Suppressor macrophage treated with lipopolysaccharide for 1 hour (primary cell): Measurements from ENCODE around the gene LGR6.

Experiments
- DNase-seq, 3 donors: peaks; one replicate each; pipeline ENCODE4 v3.0.0-alpha.2; 2020 to 2022

The LGR6 gene

DNA sequence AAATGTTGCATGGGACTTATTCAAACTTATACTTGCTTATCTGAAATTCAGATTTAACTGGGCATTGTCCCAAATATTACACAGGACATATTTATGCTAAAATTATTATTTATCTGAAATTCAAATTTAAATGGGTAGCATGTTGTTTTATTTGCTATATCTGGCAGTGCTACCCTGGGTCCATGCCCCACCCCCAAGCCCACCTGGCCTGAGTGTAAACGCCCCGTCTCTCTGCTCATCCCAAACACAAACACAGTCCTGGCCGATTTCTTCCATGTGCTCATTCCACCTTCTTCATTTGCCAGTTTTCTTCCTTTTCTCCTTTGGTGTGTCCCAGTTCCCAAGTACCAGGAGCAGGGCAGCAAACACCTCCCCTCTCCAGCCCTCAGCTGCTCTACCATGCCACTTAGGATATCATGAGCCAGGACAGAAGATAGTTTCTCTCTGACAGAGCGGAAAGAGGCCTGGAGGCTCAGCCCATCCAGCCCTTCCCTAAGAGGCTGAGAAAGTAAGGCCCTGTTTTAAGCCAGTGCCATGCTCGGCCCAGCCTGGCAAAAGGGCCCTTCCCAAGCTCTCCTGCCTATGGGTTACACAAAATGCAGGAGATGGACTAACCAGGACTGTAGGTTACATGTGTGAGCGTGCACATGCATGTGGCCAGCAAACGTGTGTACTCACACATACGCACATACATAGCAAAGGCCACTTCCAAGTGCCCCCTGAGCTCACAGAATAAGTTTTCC lies 78.7 kb downstream of the LGR6 start:
- DNase-seq: no peak

DNA sequence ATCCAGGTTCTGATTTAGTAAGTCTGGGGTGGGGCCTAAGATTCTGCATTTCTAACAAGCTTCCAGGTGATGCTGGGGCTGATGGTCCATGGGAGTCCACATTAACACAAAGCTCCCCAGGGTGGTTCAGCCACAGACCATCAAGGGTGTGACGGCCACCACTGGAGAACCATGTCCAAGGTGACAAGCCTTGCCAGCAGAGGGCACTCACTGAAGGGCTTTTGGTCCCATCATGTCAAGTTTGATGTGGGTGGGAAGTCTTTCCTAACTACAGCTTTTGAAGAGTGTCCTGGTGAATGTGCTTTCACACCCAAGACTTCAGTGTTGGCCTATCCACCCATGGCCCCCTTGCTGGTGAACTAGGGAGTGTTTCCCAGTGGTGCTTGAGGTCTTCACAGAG lies 81.0 kb downstream of the LGR6 start:
- peak; percentile 62 to 76 (median 69) for DNase-seq

DNA sequence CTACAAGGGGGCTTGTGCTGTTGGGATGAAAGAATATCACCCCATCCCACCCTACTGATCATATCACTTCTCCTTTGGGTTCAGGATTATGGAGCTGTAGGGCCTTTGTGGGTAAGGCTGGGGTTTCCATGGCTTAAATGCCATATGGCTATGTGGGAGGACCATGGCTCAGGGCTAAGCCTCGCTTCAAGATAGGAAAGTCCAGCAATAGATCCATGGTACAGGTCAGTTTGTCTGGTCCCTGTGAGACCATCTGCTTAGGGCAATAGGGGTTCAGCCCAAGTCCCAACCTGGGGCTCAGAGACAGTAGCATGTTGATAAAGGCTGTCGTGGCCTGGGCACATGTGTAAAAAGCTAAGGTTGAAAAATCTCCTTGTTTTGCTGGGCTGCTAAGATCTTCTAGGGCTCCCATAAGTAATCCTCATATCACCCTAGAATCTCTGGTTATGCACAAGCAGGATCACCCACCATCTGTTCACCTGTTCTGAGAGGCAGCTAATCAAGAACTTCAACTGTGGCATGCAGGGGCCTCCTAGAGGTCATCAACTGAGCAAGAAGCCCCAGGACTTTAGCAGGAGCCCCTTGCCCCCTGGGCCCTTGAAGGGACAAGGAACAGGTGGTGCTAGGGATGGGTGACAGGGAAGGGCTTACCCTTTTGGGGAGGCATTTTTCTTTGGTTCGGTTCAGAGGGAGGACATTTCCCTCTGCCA lies 81.6 kb downstream of the LGR6 start:
- DNase-seq: no peak

GRCh38 chr1:202276081-202276715 lies 82.6 kb downstream of the LGR6 start:
- DNase-seq: no peak

DNA sequence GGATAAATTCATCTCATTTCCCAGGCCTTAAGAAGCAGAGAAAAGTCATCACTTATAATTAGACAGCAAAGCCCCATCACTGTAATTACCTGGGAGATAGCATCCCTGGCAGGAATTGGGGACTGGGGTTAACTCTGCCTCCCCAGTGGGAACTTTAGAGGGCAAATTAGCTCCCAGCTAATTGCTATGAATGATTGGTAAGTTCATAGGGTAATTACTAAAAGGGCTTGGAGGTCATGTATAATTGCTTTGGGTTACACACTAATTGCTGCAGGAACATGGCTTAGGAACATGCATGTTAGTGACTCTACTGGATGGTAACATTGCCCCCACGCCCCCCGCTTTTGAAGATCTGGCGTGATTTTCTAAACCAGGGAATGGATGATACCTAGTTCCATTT lies 83.3 kb downstream of the LGR6 start:
- DNase-seq: no peak

GRCh38 chr1:202278751-202279150 lies 85.2 kb downstream of the LGR6 start:
- no peak for DNase-seq

GRCh38 chr1:202279806-202280205 lies 86.2 kb downstream of the LGR6 start:
- no peak for DNase-seq

DNA sequence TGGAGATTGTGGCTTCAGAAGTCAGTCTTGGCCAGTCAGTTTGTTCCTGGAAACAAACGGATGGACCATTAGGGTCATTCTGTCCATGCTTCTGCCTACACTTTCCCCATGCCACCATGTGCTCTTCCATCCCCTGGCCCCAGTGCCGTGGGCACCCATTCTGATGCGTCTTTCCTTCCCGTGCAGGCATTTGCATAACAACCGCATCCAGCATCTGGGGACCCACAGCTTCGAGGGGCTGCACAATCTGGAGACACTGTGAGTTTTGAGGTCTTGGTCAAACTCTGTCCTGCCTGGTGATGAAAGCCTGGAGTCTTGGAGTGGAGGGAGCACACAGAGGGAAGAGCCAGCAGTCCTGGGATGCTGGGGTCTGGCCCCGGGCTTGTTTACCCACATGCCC lies 87.0 kb downstream of the LGR6 start:
- DNase-seq: no peak

GRCh38 chr1:202281316-202282024 lies 87.9 kb downstream of the LGR6 start:
- DNase-seq: no peak

DNA sequence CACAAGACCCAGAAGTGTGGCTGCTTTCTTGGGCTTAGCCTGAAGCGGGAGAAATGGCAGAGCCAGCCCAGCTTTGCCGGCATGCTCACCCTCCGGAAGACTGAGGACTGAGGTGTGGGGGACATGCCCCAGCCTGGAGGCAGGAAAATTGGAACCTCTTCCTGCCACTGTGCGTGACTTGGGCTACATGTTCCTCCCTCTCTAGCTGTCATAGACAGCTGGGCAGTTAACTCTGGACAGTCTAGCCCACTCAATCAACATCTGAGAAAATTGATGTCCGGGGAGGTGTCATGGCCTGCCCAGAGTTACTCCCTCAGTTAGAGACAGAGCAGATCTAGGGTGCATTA lies 88.4 kb downstream of the LGR6 start:
- no peak for DNase-seq

DNA sequence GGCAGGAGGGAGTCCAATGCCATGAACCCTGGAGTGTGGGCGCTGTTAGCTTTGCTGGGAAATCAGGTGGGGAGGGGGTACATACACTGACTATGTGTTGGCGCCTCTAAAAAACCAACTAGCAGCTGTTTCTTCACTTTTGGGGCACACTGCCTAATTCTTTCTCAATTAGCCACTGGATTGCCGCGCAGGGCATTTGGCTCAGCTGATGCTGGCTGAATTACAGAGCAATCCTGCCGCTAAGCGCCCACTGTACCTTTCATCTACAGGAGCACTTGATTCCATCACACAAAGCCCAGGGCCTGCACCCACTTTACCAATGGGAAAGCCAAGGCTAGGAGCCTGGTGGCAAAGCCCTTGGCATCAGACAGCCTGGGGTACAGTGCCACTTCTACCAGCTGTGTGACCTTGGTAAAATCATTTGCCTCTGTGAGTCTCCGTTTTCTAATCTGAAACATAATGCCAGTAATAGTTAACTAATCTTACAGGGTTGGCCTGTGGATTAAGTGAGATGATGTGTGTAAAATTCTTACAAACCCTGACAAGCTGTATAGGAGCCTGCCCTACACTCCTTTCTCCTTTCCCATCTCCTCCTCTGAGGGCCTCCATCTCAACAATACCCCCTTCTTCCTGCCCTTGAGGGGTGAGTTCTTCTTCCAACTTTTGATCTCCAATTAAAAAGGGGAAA lies 89.1 kb downstream of the LGR6 start:
- DNase-seq: no peak

DNA sequence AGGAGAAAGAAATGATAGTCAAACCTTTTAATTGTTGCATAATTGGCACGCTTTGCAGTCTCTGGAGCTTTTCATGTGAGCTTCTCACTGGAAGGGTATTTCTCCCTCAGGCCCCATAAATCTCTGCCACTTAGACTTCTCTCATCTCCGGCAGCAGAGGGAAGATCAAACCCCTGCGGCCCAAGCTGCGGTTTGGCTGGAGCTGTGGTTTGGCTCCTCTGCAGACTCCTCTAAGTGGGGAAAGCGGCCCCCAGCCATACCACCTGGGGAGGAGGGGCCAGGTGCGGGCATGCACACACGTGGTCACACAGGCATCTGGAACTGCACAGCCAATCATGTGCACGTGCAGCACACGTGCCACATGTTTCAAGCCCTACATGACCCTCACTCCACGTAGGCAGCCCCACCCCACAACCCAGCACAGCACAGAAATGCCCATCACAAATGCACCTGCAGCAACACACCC lies 89.8 kb downstream of the LGR6 start:
- no peak for DNase-seq

DNA sequence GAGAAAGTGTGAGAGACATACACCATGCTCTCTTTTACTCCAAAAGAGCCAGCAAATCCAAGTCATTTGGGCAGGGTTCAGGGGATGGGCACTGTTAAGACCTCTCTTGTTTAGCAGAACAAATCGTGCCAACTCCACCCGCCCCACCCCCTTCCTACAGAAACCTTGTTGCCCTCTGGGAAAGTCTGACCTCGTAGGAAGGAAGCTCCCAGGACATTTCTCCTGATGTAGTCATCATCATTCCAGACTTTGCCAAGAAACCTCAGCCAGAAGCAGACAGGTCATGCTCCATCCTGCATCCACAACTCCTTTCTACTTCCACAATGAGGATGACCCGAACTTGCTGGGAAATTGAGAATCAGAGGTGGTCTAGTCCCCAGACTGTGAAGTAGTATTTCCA lies 90.4 kb downstream of the LGR6 start:
- DNase-seq: no peak

GRCh38 chr1:202285908-202286307 lies 92.3 kb downstream of the LGR6 start:
- no peak for DNase-seq

GRCh38 chr1:202286622-202287097 lies 93.1 kb downstream of the LGR6 start:
- DNase-seq: no peak

GRCh38 chr1:202287196-202287595 lies 93.6 kb downstream of the LGR6 start:
- no peak for DNase-seq

DNA sequence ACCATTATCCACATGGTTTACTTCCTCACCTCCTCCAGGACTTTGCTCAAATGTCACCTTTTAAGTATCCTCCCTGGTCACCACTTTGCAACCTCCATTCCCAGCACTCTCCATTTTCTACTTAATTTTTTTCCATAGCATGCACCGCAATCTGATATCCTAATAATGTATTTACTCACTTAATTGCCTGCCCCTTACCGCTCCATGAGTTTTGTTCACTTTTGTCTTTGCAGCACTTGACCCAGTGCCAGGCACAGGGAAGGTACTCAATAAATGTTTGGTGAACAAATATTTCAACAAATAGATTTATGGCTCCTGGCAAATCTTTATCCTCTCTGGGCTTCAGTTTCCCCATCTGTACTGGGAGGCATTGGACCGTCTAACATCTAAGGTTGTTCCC lies 94.6 kb downstream of the LGR6 start:
- no peak for DNase-seq

DNA sequence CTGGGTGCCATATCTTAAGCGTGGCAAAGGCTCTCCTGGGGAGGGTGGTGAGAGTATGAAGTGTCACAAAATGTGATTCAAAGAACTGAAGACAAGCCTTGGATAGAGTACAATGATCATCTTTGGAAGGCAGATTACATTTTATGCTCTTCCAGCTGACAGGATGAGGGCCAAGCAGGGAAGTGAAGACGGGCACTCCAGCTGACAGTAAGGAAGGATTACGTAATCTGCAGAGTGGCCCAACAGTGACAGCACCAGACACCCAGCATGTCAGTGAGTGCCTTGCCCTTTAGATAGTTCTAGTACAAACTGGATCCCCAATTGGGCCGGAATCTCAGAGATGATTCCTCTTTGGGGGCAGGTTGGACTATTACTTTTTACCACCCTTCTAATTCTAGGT lies 95.4 kb downstream of the LGR6 start:
- DNase-seq: peak in 2 of 3 donors; percentile 56 to 65

- DNase-seq: no peak
Observed at GRCh38 chr1:202291001-202291400, 97.4 kb downstream of the LGR6 start.

DNA sequence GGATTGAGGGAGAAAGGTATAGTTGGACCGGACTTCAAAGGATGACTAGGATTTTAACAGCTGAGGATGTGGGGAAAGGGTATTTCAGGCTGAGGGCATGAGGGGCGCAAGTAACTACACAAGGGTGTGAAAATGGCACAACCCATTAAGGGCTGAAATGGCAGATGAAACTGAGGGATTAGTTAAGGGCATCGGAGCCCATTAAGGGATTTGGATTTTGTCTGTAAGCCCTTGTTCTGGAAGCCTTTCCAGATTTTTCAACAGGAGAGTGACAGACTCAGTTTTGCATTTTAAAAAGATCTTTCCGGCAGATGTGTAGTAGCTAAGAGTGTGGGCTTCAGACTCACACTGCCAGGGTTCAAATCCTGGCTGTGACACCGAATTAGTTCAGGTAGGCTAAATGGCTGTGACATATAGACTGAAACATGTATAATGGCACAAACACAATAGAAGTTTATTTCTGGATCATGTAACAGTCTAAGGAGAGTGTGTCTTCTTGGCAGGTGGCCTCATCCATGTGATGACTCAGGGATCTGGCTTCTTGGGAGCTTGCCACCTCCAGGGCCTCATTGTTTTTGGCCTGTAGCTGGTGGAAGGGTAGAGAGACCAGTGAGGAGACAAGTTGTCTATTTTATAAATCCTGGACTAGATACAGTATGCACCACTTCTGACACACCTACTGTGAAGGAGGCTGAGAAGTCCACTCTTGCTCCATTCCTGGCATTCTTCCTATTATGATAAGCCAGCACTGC lies 98.5 kb downstream of the LGR6 start:
- DNase-seq: no peak

DNA sequence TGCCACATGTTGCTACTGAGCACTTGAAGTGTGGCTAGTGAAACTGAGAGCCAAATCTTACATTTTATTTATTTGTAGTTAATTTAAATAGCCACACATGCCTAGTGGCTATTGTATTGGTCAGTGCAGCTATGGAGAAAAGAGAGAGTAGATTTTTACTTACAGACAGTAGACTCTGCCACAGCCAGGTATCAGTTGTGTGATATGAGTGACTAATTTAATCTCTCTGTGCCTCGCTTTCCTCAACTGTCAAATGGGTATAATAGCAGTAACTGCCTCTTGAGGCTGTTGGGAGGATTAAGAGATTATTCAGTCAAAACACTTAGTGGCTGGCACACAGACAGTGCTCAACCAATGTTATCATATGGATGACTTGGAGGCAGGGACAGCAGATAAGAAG lies 99.2 kb downstream of the LGR6 start:
- DNase-seq: no peak

- DNase-seq: no peak
Observed at GRCh38 chr1:202293569-202293968, 100.0 kb downstream of the LGR6 start.
